ENCODE data around the gene BOLL. TPM values are rescaled to one million over a fixed set of nuclear protein-coding genes. Genes with fewer than 3 reads are reported as not detected.
A peak's percentile ranks its signal among the peaks of the same experiment; 100 is the strongest.

Gene BOLL
- total and polyA plus RNA-seq, 2 experiments from 2014 or later: 2.0 TPM; not detected in 1

- TF ChIP-seq POLR2AphosphoS5 (IDR thresholded peaks at IDR 0.05; ENCODE audit: low read depth): no peak
- TF ChIP-seq EZH2phosphoT487 (IDR thresholded peaks at IDR 0.05; ENCODE audit: unreplicated experiment): no peak
- TF ChIP-seq NANOG (IDR thresholded peaks at IDR 0.05; ENCODE audit: borderline replicate concordance): no peak
Measured at GRCh38 chr2:197677483-197677882, 107.6 kb downstream of the BOLL start (continued).

- Mint-ChIP-seq H3K4me1 (peaks cover 26% of the 10 kb centered on the region; the same call in 2 of the 3 replicates), H3K9me3 (no peaks in the 10 kb centered on the region), H3K36me3 (ENCODE audit: low read depth) (no peaks in the 10 kb centered on the region), H3K27ac (0 out of 2 replicates have a peak overlapping the region, but pooled peaks have one; percentile 7), H3K4me3 (no peak overlapping the region), H3K27me3 (ENCODE audit: insufficient read depth, low read depth, poor library complexity) (no peaks in the 10 kb centered on the region)
- no peaks in the 10 kb centered on the region for H3K36me3 ChIP-seq (ENCODE audit: insufficient read depth)
- H3F3A ChIP-seq (replicated peaks; ENCODE audit: low read depth): no peaks in the 10 kb centered on the region
- ATAC-seq (no peak), DNase-seq (ENCODE audit: low spot score) (no peak)
- no peak for TF ChIP-seq ZNF114 (CRISPR knock-in tag; IDR thresholded peaks at IDR 0.05)
- TF ChIP-seq CTCF (conservative IDR thresholded peaks at IDR 0.05; ENCODE audit: low read depth in 2 of 2): no peak
- no peaks in the 10 kb centered on the region for H4K20me1 ChIP-seq (replicated peaks; ENCODE audit: insufficient read depth)
- H2AFZ ChIP-seq: no peak overlapping the region
- no peaks in the 10 kb centered on the region for H3K79me2 ChIP-seq (replicated peaks; ENCODE audit: insufficient read depth)
- no peaks in the 10 kb centered on the region for H3K9me2 ChIP-seq (ENCODE audit: insufficient read depth)
- no peak overlapping the region for H3K4me3 ChIP-seq
- no peak overlapping the region for H3K4me2 ChIP-seq
- H3K27ac ChIP-seq (ENCODE audit: low read depth): no peak overlapping the region
- peaks cover 37% of the 10 kb centered on the region for H3K4me1 ChIP-seq (ENCODE audit: insufficient read depth)
- H3K27me3 ChIP-seq (ENCODE audit: insufficient read depth): no peaks in the 10 kb centered on the region
Measured at GRCh38 chr2:197677056-197677455, 108.1 kb downstream of the BOLL start.

Other genes starting within 250 kb of the BOLL start
- 0.42 and 1.0 TPM in 2 replicates for gene RFTN2, start 109.7 kb downstream of the BOLL start, total RNA-seq (2014; rRNA removed; shearing (Covaris generic))
- 2.1 and 3.6 TPM in 2 replicates for gene RFTN2, start 109.7 kb downstream of the BOLL start, polyA plus RNA-seq (2016; fragmentation: Nextera tagmentation; extraction: Ambion mirVana)
- 48.2 and 49.1 TPM in 2 replicates for gene MARS2, start 80.0 kb downstream of the BOLL start, total RNA-seq (2014; rRNA removed; shearing (Covaris generic))
- gene MARS2, start 80.0 kb downstream of the BOLL start, polyA plus RNA-seq (2016; fragmentation: Nextera tagmentation; extraction: Ambion mirVana): 11.9 and 13.7 TPM in 2 replicates
- gene PLCL1, start 19.3 kb upstream of the BOLL start, total RNA-seq (2014; rRNA removed; shearing (Covaris generic)): 0.12 TPM in 1 of 2 replicates, not detected in the other
- gene PLCL1, start 19.3 kb upstream of the BOLL start, polyA plus RNA-seq (2016; fragmentation: Nextera tagmentation; extraction: Ambion mirVana): not detected in 2 replicates